H9 (cell line): Measurements from ENCODE around the gene ARHGAP26. TPM values are rescaled to one million over a fixed set of nuclear protein-coding genes. Genes with fewer than 3 reads are reported as not detected.

ENCODE experiments used
- DNase-seq: peaks from one replicate; pipeline ENCODE4 v3.0.0-alpha.2; 2017
- H2AFZ ChIP-seq: one replicate; pipeline ENCODE4 v1.6.1; 2013; ENCODE audit warnings: mild to moderate bottlenecking, low read length, control low read depth, moderate library complexity
- H2AK5ac ChIP-seq: 2 replicates; pipeline ENCODE4 v1.6.1; 2013; ENCODE audit warnings: low read length, control low read depth, mixed read lengths; ENCODE audit not compliant: insufficient read length
- H2BK120ac ChIP-seq: one replicate; pipeline ENCODE4 v1.6.1; 2013; ENCODE audit warnings: low read depth, mild to moderate bottlenecking, low read length, control low read depth, inconsistent platforms; ENCODE audit not compliant: poor library complexity, severe bottlenecking
- H2BK12ac ChIP-seq: 2 replicates; pipeline ENCODE4 v1.6.1; 2013; ENCODE audit warnings: low read length, control low read depth, mixed read lengths, low read depth; ENCODE audit not compliant: insufficient read length
- H2BK15ac ChIP-seq: 2 replicates; pipeline ENCODE4 v1.6.1; 2013; ENCODE audit warnings: low read depth, low read length, control low read depth
- H2BK20ac ChIP-seq: one replicate; pipeline ENCODE4 v1.6.1; 2013; ENCODE audit warnings: low read depth, mild to moderate bottlenecking, low read length, control low read depth, inconsistent platforms; ENCODE audit not compliant: poor library complexity, severe bottlenecking
- H2BK5ac ChIP-seq: 2 replicates; pipeline ENCODE4 v1.6.1; 2013; ENCODE audit warnings: low read length, control low read depth, mixed read lengths; ENCODE audit not compliant: insufficient read length
- H3K14ac ChIP-seq: 2 replicates; pipeline ENCODE4 v1.6.1; 2013; ENCODE audit warnings: low read length, control low read depth; ENCODE audit not compliant: insufficient read depth
- H3K18ac ChIP-seq: 2 replicates; pipeline ENCODE4 v1.6.1; 2013; ENCODE audit warnings: low read depth, mild to moderate bottlenecking, mixed read lengths, low read length, control low read depth; ENCODE audit not compliant: insufficient read length
- H3K23ac ChIP-seq: 2 replicates; pipeline ENCODE4 v1.6.1; 2013; ENCODE audit warnings: low read length, control low read depth, mixed read lengths, low read depth; ENCODE audit not compliant: insufficient read length
- H3K23me2 ChIP-seq: 2 replicates; pipeline ENCODE4 v1.6.1; 2013; ENCODE audit warnings: low read depth, mild to moderate bottlenecking, mixed read lengths, low read length, control low read depth; ENCODE audit not compliant: insufficient read length, poor library complexity, severe bottlenecking
- H3K27ac ChIP-seq: 2 replicates; pipeline ENCODE4 v1.5.1; 2013; ENCODE audit warnings: low read length, control low read depth, mixed read lengths, low read depth; ENCODE audit not compliant: insufficient read length
- H3K27me3 ChIP-seq: 2 replicates; pipeline ENCODE4 v1.6.1; 2013; ENCODE audit warnings: low read length, control low read depth, inconsistent platforms; ENCODE audit not compliant: insufficient read depth
- H3K4ac ChIP-seq: 2 replicates; pipeline ENCODE4 v1.6.1; 2013; ENCODE audit warnings: low read depth, mild to moderate bottlenecking, control low read depth, inconsistent platforms, low read length, moderate library complexity
- H3K4me1 ChIP-seq: 2 replicates; pipeline ENCODE4 v1.6.1; 2013; ENCODE audit warnings: low read length, control low read depth, inconsistent platforms; ENCODE audit not compliant: insufficient read depth
- H3K4me2 ChIP-seq: 2 replicates; pipeline ENCODE4 v1.6.1; 2013; ENCODE audit warnings: low read length, control low read depth, mixed read lengths; ENCODE audit not compliant: insufficient read length, insufficient read depth
- H3K56ac ChIP-seq: 2 replicates; pipeline ENCODE4 v1.6.1; 2013; ENCODE audit warnings: low read depth, mild to moderate bottlenecking, mixed read lengths, low read length, control low read depth; ENCODE audit not compliant: insufficient read length
- H3K79me1 ChIP-seq: 2 replicates; pipeline ENCODE4 v1.6.1; 2013; ENCODE audit warnings: low read depth, mild to moderate bottlenecking, moderate library complexity, low read length, control low read depth, inconsistent platforms; ENCODE audit not compliant: insufficient read depth, poor library complexity, severe bottlenecking
- H3K79me2 ChIP-seq: 2 replicates; pipeline ENCODE4 v1.6.1; 2013; ENCODE audit warnings: low read length, control low read depth, inconsistent platforms; ENCODE audit not compliant: insufficient read depth
- H3K9ac ChIP-seq: 2 replicates; pipeline ENCODE4 v1.6.1; 2013; ENCODE audit warnings: low read length, control low read depth, mixed read lengths; ENCODE audit not compliant: insufficient read length; ENCODE audit errors: extremely low read depth
- H3K9me3 ChIP-seq: one replicate; pipeline ENCODE4 v1.6.1; 2013; ENCODE audit warnings: low read depth, low read length, inconsistent platforms; ENCODE audit not compliant: control insufficient read depth
- H3T11ph ChIP-seq: one replicate; pipeline ENCODE4 v1.6.1; 2013; ENCODE audit warnings: mild to moderate bottlenecking, low read length, control low read depth, inconsistent platforms
- H4K20me1 ChIP-seq: one replicate; pipeline ENCODE4 v1.6.1; 2013; ENCODE audit not compliant: control insufficient read depth, insufficient read length, insufficient read depth
- H4K5ac ChIP-seq: 2 replicates; pipeline ENCODE4 v1.6.1; 2013; ENCODE audit warnings: low read depth, mild to moderate bottlenecking, mixed read lengths, low read length, control low read depth; ENCODE audit not compliant: insufficient read length
- H4K8ac ChIP-seq: replicated peaks from 2 replicates; pipeline ENCODE4 v1.6.1; 2013; ENCODE audit warnings: low read length, control low read depth, mixed read lengths, low read depth; ENCODE audit not compliant: insufficient read length
- H4K91ac ChIP-seq: 2 replicates; pipeline ENCODE4 v1.6.1; 2013; ENCODE audit warnings: low read depth, mild to moderate bottlenecking, moderate library complexity, mixed read lengths, low read length, control low read depth; ENCODE audit not compliant: insufficient read length
- H3K27ac Mint-ChIP-seq, 3 experiments: 2 replicates in 2 of 3; 3 replicates in 1 of 3; pipeline ENCODE4 v1.8.0; 2020 to 2021; ENCODE audit warnings: mixed read lengths in 3 of 3, mild to moderate bottlenecking in 1 of 3, moderate library complexity in 1 of 3
- H3K27me3 Mint-ChIP-seq: 2 replicates; pipeline ENCODE4 v1.8.0; 2021; ENCODE audit warnings: low read depth, mild to moderate bottlenecking, moderate library complexity, mixed read lengths
- H3K36me3 Mint-ChIP-seq, 3 experiments: 2 replicates in 2 of 3; 3 replicates in 1 of 3; pipeline ENCODE4 v1.8.0; 2020 to 2021; ENCODE audit warnings: low read depth in 3 of 3, mixed read lengths in 3 of 3; ENCODE audit not compliant: insufficient read depth in 1 of 3
- H3K4me1 Mint-ChIP-seq, 2 experiments: 2 replicates each; pipeline ENCODE4 v1.8.0; 2020; ENCODE audit warnings: mixed read lengths in 2 of 2
- H3K4me3 Mint-ChIP-seq, 2 experiments: 2 replicates in 1 of 2; 3 replicates in 1 of 2; pipeline ENCODE4 v1.8.0; 2020 to 2021; ENCODE audit warnings: mild to moderate bottlenecking in 2 of 2, mixed read lengths in 2 of 2, moderate library complexity in 1 of 2
- H3K9me3 Mint-ChIP-seq, 2 experiments: 2 replicates in 1 of 2; 3 replicates in 1 of 2; pipeline ENCODE4 v1.8.0; 2020; ENCODE audit warnings: mild to moderate bottlenecking in 2 of 2, mixed read lengths in 2 of 2, moderate library complexity in 1 of 2
- WGBS: extraction: QIAGEN DNeasy Blood & Tissue Kit; methylation state at CpG from one replicate; pipeline ENCODE4 v1.1.7; 2013; ENCODE audit warnings: missing lambda C conversion rate, low lambda C conversion rate, mixed read lengths; ENCODE audit not compliant: insufficient read length; ENCODE audit errors: extremely low coverage; 5-methylcytosine and 5-hydroxymethylcytosine counted together
- total RNA-seq: library from RNA; stranded (reverse); gene quantifications from 2 replicates; pipeline ENCODE4 v1.2.1, GENCODE V29; 2021
- TF ChIP-seq, protein P1 (sequence below): fragments of 200-600 bp; sonication (generic); conservative IDR thresholded peaks from 3 replicates; pipeline ENCODE4 v1.8.0; 2021; ENCODE audit warnings: antibody characterized with exemption, mild to moderate bottlenecking

Gene ARHGAP26
- total RNA-seq, 1 experiment from 2014 or later: 13.8 TPM

DNA sequence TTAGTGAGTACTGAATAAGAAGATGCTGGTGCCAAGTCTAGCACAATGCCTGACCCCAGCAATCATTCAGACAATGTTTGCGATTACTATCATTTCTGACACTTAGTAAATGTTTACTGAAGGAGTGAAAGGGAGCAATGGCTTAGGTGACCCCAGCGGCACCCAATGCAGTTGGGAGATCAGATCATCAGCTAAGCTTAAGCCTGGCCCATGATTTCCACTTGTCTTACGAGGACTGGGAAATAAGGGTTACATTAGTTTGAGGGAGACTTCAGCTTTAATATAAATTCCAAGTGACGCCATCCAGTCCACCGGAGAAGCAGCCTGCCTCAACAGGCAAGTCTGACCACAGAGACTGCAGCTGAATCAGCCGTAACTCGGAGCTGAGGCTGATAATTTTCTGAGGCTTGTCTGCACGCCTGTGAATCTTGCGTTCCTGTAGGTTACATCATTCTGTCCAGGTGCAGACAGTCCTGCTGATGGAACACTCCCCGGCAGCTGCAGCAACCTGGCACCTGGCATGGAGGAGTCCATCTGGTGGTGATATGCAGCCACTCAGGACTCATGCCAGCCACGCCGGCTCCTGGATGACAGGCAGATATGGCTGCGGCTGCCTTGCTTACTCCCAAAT lies 49.4 kb upstream of the ARHGAP26 start:
- no peak overlapping the region for H3K56ac ChIP-seq
- H3K4me2 ChIP-seq: no peak overlapping the region
- H3K18ac ChIP-seq: no peak overlapping the region
- peak overlapping the region in 1 of 3 experiments; percentile 44; a peak in 1 of 7 replicates for H3K27ac Mint-ChIP-seq
- DNase-seq: peak; percentile 25
- H3K4me3 Mint-ChIP-seq: no peak overlapping the region
- no peak overlapping the region for H2BK5ac ChIP-seq
- TF ChIP-seq, protein P1, sequence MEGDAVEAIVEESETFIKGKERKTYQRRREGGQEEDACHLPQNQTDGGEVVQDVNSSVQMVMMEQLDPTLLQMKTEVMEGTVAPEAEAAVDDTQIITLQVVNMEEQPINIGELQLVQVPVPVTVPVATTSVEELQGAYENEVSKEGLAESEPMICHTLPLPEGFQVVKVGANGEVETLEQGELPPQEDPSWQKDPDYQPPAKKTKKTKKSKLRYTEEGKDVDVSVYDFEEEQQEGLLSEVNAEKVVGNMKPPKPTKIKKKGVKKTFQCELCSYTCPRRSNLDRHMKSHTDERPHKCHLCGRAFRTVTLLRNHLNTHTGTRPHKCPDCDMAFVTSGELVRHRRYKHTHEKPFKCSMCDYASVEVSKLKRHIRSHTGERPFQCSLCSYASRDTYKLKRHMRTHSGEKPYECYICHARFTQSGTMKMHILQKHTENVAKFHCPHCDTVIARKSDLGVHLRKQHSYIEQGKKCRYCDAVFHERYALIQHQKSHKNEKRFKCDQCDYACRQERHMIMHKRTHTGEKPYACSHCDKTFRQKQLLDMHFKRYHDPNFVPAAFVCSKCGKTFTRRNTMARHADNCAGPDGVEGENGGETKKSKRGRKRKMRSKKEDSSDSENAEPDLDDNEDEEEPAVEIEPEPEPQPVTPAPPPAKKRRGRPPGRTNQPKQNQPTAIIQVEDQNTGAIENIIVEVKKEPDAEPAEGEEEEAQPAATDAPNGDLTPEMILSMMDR: no peak
- no peak overlapping the region for H3K9ac ChIP-seq
- H3K14ac ChIP-seq: peak overlapping the region; percentile 50
- no peaks in the 10 kb centered on the region for H3K27me3 ChIP-seq
- H3K79me2 ChIP-seq: no peaks in the 10 kb centered on the region
- no peaks in the 10 kb centered on the region for H4K20me1 ChIP-seq
- no peak overlapping the region for H2AFZ ChIP-seq
- H4K91ac ChIP-seq: no peak overlapping the region
- no CpG with 5 or more reads among the region's 13 CpGs for WGBS
- H3K23ac ChIP-seq: no peak overlapping the region
- no peak overlapping the region for H2BK12ac ChIP-seq
- H3K4me1 ChIP-seq: peaks cover 7% of the 10 kb centered on the region; the same call in 1 of the 2 replicates
- no peaks in the 10 kb centered on the region for H3K79me1 ChIP-seq
- no peak overlapping the region for H3K27ac ChIP-seq
- no peaks in the 10 kb centered on the region for H3K9me3 ChIP-seq
- no peak overlapping the region for H4K5ac ChIP-seq
- no peak overlapping the region for H2AK5ac ChIP-seq
- no peaks in the 10 kb centered on the region for H3K9me3 Mint-ChIP-seq
- H2BK120ac ChIP-seq: no peak overlapping the region
- H3K4me1 Mint-ChIP-seq: peaks cover 43% of the 10 kb centered on the region in 2 experiments
- H4K8ac ChIP-seq: no peak overlapping the region
- no peaks in the 10 kb centered on the region for H3K27me3 Mint-ChIP-seq
- no peak overlapping the region for H2BK15ac ChIP-seq
- H3K23me2 ChIP-seq: no peaks in the 10 kb centered on the region
- H3T11ph ChIP-seq: no peak overlapping the region
- H3K4ac ChIP-seq: no peak overlapping the region
- peaks cover 0 to 50% (median 5%) of the 10 kb centered on the region in 3 experiments; a peak in 3 of 7 replicates for H3K36me3 Mint-ChIP-seq
- H2BK20ac ChIP-seq: no peak overlapping the region
